ENCODE results near the gene PSAPL1.

The PSAPL1 gene

GRCh38 chr4:7384003-7384928 is 50.5 kb downstream of the PSAPL1 start:
- no peak for DNase-seq

GRCh38 chr4:7383266-7383665 is 51.5 kb downstream of the PSAPL1 start:
- no peaks in the 10 kb centered on the region for H3K27me3 ChIP-seq (replicated peaks; ENCODE audit: control insufficient read depth, insufficient read depth, low read length, poor library complexity, severe bottlenecking)
- no peak overlapping the region for H3K27ac ChIP-seq (ENCODE audit: insufficient read depth, low read length, poor library complexity, severe bottlenecking)
- H3K4me3 ChIP-seq (ENCODE audit: insufficient read depth, low read depth, low read length, poor library complexity, severe bottlenecking) = no peak overlapping the region
- H3K36me3 ChIP-seq (ENCODE audit: control insufficient read depth, insufficient read depth, low read length) = no peaks in the 10 kb centered on the region
- no peak for DNase-seq
- no peaks in the 10 kb centered on the region for H3K9me3 ChIP-seq (ENCODE audit: control insufficient read depth, low read length)
- no peaks in the 10 kb centered on the region for H3K4me1 ChIP-seq (ENCODE audit: control insufficient read depth, insufficient read depth, low read length, poor library complexity, severe bottlenecking)

More at GRCh38 chr4:7384003-7384928, 50.5 kb downstream of the PSAPL1 start:
- Histone ChIP-seq H3K27me3 (replicated peaks; ENCODE audit: control insufficient read depth, insufficient read depth, low read length, poor library complexity, severe bottlenecking) (no peaks in the 10 kb centered on the region), H3K4me3 (ENCODE audit: insufficient read depth, low read depth, low read length, poor library complexity, severe bottlenecking) (no peak overlapping the region), H3K9me3 (ENCODE audit: control insufficient read depth, low read length) (no peaks in the 10 kb centered on the region), H3K27ac (ENCODE audit: insufficient read depth, low read length, poor library complexity, severe bottlenecking) (no peak overlapping the region), H3K36me3 (ENCODE audit: control insufficient read depth, insufficient read depth, low read length) (no peaks in the 10 kb centered on the region), H3K4me1 (ENCODE audit: control insufficient read depth, insufficient read depth, low read length, poor library complexity, severe bottlenecking) (no peaks in the 10 kb centered on the region)

GRCh38 chr4:7382634-7383014 is 52.1 kb downstream of the PSAPL1 start:
- Histone ChIP-seq H3K4me3 (ENCODE audit: insufficient read depth, low read depth, low read length, poor library complexity, severe bottlenecking) (no peak overlapping the region), H3K27ac (ENCODE audit: insufficient read depth, low read length, poor library complexity, severe bottlenecking) (no peak overlapping the region), H3K4me1 (ENCODE audit: control insufficient read depth, insufficient read depth, low read length, poor library complexity, severe bottlenecking) (no peaks in the 10 kb centered on the region), H3K36me3 (ENCODE audit: control insufficient read depth, insufficient read depth, low read length) (no peaks in the 10 kb centered on the region), H3K9me3 (ENCODE audit: control insufficient read depth, low read length) (no peaks in the 10 kb centered on the region), H3K27me3 (replicated peaks; ENCODE audit: control insufficient read depth, insufficient read depth, low read length, poor library complexity, severe bottlenecking) (no peaks in the 10 kb centered on the region)
- DNase-seq = no peak

- no peaks in the 10 kb centered on the region for H3K27me3 ChIP-seq (replicated peaks; ENCODE audit: control insufficient read depth, insufficient read depth, low read length, poor library complexity, severe bottlenecking)
- H3K27ac ChIP-seq (ENCODE audit: insufficient read depth, low read length, poor library complexity, severe bottlenecking) = no peak overlapping the region
- no peaks in the 10 kb centered on the region for H3K9me3 ChIP-seq (ENCODE audit: control insufficient read depth, low read length)
- no peak for DNase-seq
- H3K4me3 ChIP-seq (ENCODE audit: insufficient read depth, low read depth, low read length, poor library complexity, severe bottlenecking) = no peak overlapping the region
- H3K36me3 ChIP-seq (ENCODE audit: control insufficient read depth, insufficient read depth, low read length) = no peaks in the 10 kb centered on the region
- H3K4me1 ChIP-seq (ENCODE audit: control insufficient read depth, insufficient read depth, low read length, poor library complexity, severe bottlenecking) = no peaks in the 10 kb centered on the region
Observed at GRCh38 chr4:7381890-7382633, 52.7 kb downstream of the PSAPL1 start.

- no peaks in the 10 kb centered on the region for H3K4me1 ChIP-seq (ENCODE audit: control insufficient read depth, insufficient read depth, low read length, poor library complexity, severe bottlenecking)
- no peaks in the 10 kb centered on the region for H3K9me3 ChIP-seq (ENCODE audit: control insufficient read depth, low read length)
- DNase-seq = no peak
- no peaks in the 10 kb centered on the region for H3K36me3 ChIP-seq (ENCODE audit: control insufficient read depth, insufficient read depth, low read length)
- no peaks in the 10 kb centered on the region for H3K27me3 ChIP-seq (replicated peaks; ENCODE audit: control insufficient read depth, insufficient read depth, low read length, poor library complexity, severe bottlenecking)
- H3K27ac ChIP-seq (ENCODE audit: insufficient read depth, low read length, poor library complexity, severe bottlenecking) = no peak overlapping the region
- H3K4me3 ChIP-seq (ENCODE audit: insufficient read depth, low read depth, low read length, poor library complexity, severe bottlenecking) = no peak overlapping the region
Observed at GRCh38 chr4:7381221-7381889, 53.4 kb downstream of the PSAPL1 start.
